ENCODE measurements around the gene SIRT2. TPM values are rescaled to one million over a fixed set of nuclear protein-coding genes. Genes with fewer than 3 reads are reported as not detected.

The SIRT2 gene
- total and polyA plus RNA-seq, 2 of the 13 experiments (the other 11 are each of a cell fraction or from before 2014, with no cell fraction given): 22.3 to 26.1 TPM

DNA sequence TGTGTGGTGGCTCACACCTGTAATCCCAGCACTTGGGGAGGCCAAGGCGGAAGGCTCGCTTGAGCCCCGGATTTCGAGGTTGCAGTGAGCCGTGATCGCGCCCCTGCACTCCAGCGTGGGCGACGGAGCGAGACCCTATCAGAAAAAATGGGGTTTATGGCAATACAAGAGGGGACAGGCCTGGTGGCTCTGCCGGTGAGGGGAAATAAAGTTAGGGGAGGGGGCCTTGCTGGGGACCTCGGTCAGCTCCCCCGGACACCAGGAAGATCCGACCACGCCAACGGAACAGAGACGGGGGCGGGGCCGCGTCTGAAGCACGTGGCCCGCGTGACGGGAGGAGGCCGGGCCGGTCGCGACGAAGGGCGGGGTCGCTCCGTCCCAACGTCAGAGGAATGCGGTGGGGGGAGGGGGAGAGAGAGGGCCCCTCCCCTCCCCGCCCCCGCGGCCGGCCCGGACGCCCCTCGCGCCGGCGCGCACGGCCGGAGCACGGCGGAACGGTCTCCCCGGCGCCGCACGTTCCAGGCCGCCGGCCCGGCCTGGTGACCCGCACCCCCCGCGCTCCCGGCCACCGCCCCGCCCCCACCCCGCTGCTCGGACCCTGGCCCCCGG is 47.7 kb downstream of the SIRT2 start (continued):
- TF ChIP-seq, protein P1, sequence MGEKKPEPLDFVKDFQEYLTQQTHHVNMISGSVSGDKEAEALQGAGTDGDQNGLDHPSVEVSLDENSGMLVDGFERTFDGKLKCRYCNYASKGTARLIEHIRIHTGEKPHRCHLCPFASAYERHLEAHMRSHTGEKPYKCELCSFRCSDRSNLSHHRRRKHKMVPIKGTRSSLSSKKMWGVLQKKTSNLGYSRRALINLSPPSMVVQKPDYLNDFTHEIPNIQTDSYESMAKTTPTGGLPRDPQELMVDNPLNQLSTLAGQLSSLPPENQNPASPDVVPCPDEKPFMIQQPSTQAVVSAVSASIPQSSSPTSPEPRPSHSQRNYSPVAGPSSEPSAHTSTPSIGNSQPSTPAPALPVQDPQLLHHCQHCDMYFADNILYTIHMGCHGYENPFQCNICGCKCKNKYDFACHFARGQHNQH (CRISPR knock-in tag; IDR thresholded peaks at IDR 0.05): no peak
- TF ChIP-seq, protein P2, sequence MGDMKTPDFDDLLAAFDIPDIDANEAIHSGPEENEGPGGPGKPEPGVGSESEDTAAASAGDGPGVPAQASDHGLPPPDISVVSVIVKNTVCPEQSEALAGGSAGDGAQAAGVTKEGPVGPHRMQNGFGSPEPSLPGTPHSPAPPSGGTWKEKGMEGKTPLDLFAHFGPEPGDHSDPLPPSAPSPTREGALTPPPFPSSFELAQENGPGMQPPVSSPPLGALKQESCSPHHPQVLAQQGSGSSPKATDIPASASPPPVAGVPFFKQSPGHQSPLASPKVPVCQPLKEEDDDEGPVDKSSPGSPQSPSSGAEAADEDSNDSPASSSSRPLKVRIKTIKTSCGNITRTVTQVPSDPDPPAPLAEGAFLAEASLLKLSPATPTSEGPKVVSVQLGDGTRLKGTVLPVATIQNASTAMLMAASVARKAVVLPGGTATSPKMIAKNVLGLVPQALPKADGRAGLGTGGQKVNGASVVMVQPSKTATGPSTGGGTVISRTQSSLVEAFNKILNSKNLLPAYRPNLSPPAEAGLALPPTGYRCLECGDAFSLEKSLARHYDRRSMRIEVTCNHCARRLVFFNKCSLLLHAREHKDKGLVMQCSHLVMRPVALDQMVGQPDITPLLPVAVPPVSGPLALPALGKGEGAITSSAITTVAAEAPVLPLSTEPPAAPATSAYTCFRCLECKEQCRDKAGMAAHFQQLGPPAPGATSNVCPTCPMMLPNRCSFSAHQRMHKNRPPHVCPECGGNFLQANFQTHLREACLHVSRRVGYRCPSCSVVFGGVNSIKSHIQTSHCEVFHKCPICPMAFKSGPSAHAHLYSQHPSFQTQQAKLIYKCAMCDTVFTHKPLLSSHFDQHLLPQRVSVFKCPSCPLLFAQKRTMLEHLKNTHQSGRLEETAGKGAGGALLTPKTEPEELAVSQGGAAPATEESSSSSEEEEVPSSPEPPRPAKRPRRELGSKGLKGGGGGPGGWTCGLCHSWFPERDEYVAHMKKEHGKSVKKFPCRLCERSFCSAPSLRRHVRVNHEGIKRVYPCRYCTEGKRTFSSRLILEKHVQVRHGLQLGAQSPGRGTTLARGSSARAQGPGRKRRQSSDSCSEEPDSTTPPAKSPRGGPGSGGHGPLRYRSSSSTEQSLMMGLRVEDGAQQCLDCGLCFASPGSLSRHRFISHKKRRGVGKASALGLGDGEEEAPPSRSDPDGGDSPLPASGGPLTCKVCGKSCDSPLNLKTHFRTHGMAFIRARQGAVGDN (CRISPR knock-in tag; IDR thresholded peaks at IDR 0.05): peak; percentile 77
- TF ChIP-seq ATRX (CRISPR knock-in tag; IDR thresholded peaks at IDR 0.05; ENCODE audit: borderline replicate concordance) (no peak), HOXA9 (CRISPR knock-in tag; IDR thresholded peaks at IDR 0.05; ENCODE audit: borderline replicate concordance) (peak; percentile 57; the same call in 1 of the 2 replicates), ZSCAN20 (CRISPR knock-in tag; IDR thresholded peaks at IDR 0.05; ENCODE audit: borderline replicate concordance) (no peak), TSC22D2 (CRISPR knock-in tag; IDR thresholded peaks at IDR 0.05; ENCODE audit: borderline replicate concordance) (no peak), MTA3 (CRISPR knock-in tag; IDR thresholded peaks at IDR 0.05) (no peak), REPIN1 (CRISPR knock-in tag; IDR thresholded peaks at IDR 0.05; ENCODE audit: borderline replicate concordance, low read depth) (no peak), ATAD3A (CRISPR knock-in tag; IDR thresholded peaks at IDR 0.05) (no peak), AGO2 (optimal IDR thresholded peaks at IDR 0.05; ENCODE audit: low read depth, low read length) (peak; percentile 15), ZNF382 (CRISPR knock-in tag; IDR thresholded peaks at IDR 0.05; ENCODE audit: borderline replicate concordance) (no peak), ZBTB38 (CRISPR knock-in tag; IDR thresholded peaks at IDR 0.05) (peak; percentile 55; the same call in 1 of the 2 replicates), ZNF451 (CRISPR knock-in tag; IDR thresholded peaks at IDR 0.05) (no peak), ZNF256 (CRISPR knock-in tag; conservative IDR thresholded peaks at IDR 0.05) (no peak), GABPB1 (CRISPR knock-in tag; IDR thresholded peaks at IDR 0.05) (peak; percentile 79; the same call in 1 of the 2 replicates), CEBPB (IDR thresholded peaks at IDR 0.05; ENCODE audit: borderline replicate concordance, low read depth, low read length) (no peak), KAT8 (CRISPR knock-in tag; IDR thresholded peaks at IDR 0.05) (peak; percentile 34; the same call in 1 of the 2 replicates), EED (CRISPR knock-in tag; IDR thresholded peaks at IDR 0.05) (no peak)
- TF ChIP-seq, protein P3, sequence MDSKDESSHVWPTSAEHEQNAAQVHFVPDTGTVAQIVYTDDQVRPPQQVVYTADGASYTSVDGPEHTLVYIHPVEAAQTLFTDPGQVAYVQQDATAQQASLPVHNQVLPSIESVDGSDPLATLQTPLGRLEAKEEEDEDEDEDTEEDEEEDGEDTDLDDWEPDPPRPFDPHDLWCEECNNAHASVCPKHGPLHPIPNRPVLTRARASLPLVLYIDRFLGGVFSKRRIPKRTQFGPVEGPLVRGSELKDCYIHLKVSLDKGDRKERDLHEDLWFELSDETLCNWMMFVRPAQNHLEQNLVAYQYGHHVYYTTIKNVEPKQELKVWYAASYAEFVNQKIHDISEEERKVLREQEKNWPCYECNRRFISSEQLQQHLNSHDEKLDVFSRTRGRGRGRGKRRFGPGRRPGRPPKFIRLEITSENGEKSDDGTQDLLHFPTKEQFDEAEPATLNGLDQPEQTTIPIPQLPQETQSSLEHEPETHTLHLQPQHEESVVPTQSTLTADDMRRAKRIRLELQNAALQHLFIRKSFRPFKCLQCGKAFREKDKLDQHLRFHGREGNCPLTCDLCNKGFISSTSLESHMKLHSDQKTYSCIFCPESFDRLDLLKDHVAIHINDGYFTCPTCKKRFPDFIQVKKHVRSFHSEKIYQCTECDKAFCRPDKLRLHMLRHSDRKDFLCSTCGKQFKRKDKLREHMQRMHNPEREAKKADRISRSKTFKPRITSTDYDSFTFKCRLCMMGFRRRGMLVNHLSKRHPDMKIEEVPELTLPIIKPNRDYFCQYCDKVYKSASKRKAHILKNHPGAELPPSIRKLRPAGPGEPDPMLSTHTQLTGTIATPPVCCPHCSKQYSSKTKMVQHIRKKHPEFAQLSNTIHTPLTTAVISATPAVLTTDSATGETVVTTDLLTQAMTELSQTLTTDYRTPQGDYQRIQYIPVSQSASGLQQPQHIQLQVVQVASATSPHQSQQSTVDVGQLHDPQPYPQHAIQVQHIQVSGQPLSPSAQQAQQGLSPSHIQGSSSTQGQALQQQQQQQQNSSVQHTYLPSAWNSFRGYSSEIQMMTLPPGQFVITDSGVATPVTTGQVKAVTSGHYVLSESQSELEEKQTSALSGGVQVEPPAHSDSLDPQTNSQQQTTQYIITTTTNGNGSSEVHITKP (CRISPR knock-in tag; IDR thresholded peaks at IDR 0.05; ENCODE audit: low read depth): no peak
- TF ChIP-seq, protein P4, sequence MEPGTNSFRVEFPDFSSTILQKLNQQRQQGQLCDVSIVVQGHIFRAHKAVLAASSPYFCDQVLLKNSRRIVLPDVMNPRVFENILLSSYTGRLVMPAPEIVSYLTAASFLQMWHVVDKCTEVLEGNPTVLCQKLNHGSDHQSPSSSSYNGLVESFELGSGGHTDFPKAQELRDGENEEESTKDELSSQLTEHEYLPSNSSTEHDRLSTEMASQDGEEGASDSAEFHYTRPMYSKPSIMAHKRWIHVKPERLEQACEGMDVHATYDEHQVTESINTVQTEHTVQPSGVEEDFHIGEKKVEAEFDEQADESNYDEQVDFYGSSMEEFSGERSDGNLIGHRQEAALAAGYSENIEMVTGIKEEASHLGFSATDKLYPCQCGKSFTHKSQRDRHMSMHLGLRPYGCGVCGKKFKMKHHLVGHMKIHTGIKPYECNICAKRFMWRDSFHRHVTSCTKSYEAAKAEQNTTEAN (CRISPR knock-in tag; conservative IDR thresholded peaks at IDR 0.05): no peak

Measured in HepG2 (cell line).